GM18873 (cell line): ENCODE data around the gene SLAMF8.

Experiments used
- ATAC-seq: cut with Tn5 transposase; IDR thresholded peaks from one replicate; pipeline ENCODE4 v1.9.1; 2021; ENCODE audit warnings: mild to moderate bottlenecking, moderate library complexity, moderate number of reproducible peaks; ENCODE audit not compliant: unreplicated experiment, low FRiP score

Gene SLAMF8

GRCh38 chr1:159817276-159818041, 9.2 kb upstream of the SLAMF8 start:
- ATAC-seq: no peak

GRCh38 chr1:159821171-159821867, 5.4 kb upstream of the SLAMF8 start:
- ATAC-seq: no peak

GRCh38 chr1:159823406-159823805, 3.3 kb upstream of the SLAMF8 start:
- no peak for ATAC-seq

GRCh38 chr1:159825564-159825963, 1.1 kb upstream of the SLAMF8 start:
- no peak for ATAC-seq

GRCh38 chr1:159827102-159827490, 423 bp downstream of the SLAMF8 start:
- no peak for ATAC-seq

GRCh38 chr1:159827549-159827948, 876 bp downstream of the SLAMF8 start:
- ATAC-seq: no peak

- no peak for ATAC-seq
These were observed 1.5 kb downstream of the SLAMF8 start for GRCh38 chr1:159828176-159828575.

GRCh38 chr1:159828581-159829272, 2.1 kb downstream of the SLAMF8 start:
- no peak for ATAC-seq

- peak; percentile 83 for ATAC-seq
These were observed 2.6 kb downstream of the SLAMF8 start for GRCh38 chr1:159829273-159829634.

GRCh38 chr1:159829822-159830465, 3.3 kb downstream of the SLAMF8 start:
- no peak for ATAC-seq

- no peak for ATAC-seq
These were observed 4.0 kb downstream of the SLAMF8 start for GRCh38 chr1:159830722-159831121.

GRCh38 chr1:159831412-159832141, 4.9 kb downstream of the SLAMF8 start:
- ATAC-seq: no peak

- no peak for ATAC-seq
These were observed 5.6 kb downstream of the SLAMF8 start for GRCh38 chr1:159832309-159832708.

GRCh38 chr1:159835356-159835755, 8.7 kb downstream of the SLAMF8 start:
- ATAC-seq: no peak

- ATAC-seq: no peak
These were observed 9.3 kb downstream of the SLAMF8 start for GRCh38 chr1:159835862-159836525.

- ATAC-seq: peak; percentile 52
These were observed 12.0 kb downstream of the SLAMF8 start for GRCh38 chr1:159838715-159839114.

GRCh38 chr1:159839116-159839849, 12.6 kb downstream of the SLAMF8 start:
- ATAC-seq: peak; percentile 35

- ATAC-seq: no peak
These were observed 15.1 kb downstream of the SLAMF8 start for GRCh38 chr1:159841749-159842148.

GRCh38 chr1:159843459-159843858, 16.8 kb downstream of the SLAMF8 start:
- ATAC-seq: no peak
